Measurements from ENCODE around the gene SP110. TPM values are rescaled to one million over a fixed set of nuclear protein-coding genes. Genes with fewer than 3 reads are reported as not detected.

Gene SP110
- total and polyA plus RNA-seq, 2 donors (not counting 3 experiments of a cell fraction or from before 2014, with no cell fraction given), result 10.2 to 10.7 TPM

DNA sequence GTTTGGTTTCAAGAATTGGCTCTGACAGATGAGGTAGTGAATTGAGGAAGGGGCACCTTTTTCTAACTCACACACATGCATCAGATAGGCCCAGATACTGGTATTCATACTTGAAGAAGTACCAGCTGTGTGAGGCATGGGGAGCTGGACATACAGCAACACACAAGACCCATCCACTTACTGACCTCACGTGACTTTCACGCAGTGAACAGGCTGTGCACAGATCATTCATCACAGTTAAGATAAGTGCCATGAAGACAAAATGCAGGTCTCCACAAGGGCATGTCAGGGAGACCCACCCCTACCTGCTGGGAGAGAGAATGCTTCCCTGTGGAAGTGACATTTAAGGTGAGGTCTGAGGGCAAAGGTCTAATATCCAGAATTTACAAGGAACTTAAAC is 38.6 kb downstream of the SP110 start:
- H3K9me1 ChIP-seq (replicated peaks; ENCODE audit: control insufficient read depth, extremely low read depth, insufficient read depth, low read length), result no peaks in the 10 kb centered on the region
- CTCF ChIA-PET, result no interaction called here

GRCh38 chr2:230179907-230180306 is 39.9 kb downstream of the SP110 start:
- no peak overlapping the region for H3K9ac ChIP-seq (replicated peaks; ENCODE audit: extremely low read depth, insufficient read depth, low read length)
- no peak for FAIRE-seq
- H3K36me3 ChIP-seq (ENCODE audit: control insufficient read depth in 2 of 2, extremely low read depth in 1 of 2, insufficient read depth in 2 of 2, low read length in 2 of 2), result no peaks in the 10 kb centered on the region
- ChIA-PET CTCF (interaction anchor here (0.6 to 2.1 kb wide), 3 partner anchors 10 to 20 kb away, joined by 3 to 5 read pairs (median 3); no protein-coding TSS in a partner anchor), POLR2A (no interaction called here)
- no peak for TF ChIP-seq JUN (IDR thresholded peaks at IDR 0.05; ENCODE audit: borderline replicate concordance, insufficient read depth, insufficient read length, low read depth)
- TF ChIP-seq EZH2 (IDR thresholded peaks at IDR 0.05; ENCODE audit: borderline replicate concordance, low read depth, low read length, severe bottlenecking), result no peak
- TF ChIP-seq, protein P1, sequence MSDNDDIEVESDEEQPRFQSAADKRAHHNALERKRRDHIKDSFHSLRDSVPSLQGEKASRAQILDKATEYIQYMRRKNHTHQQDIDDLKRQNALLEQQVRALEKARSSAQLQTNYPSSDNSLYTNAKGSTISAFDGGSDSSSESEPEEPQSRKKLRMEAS (IDR thresholded peaks at IDR 0.05; ENCODE audit: insufficient read depth, insufficient read length), result no peak
- no peak for TF ChIP-seq POLR2AphosphoS5 (IDR thresholded peaks at IDR 0.05; ENCODE audit: insufficient read depth, low read depth, low read length)
- TF ChIP-seq POLR2A (IDR thresholded peaks at IDR 0.05; ENCODE audit: low read depth, low read length), result no peak
- no peak for TF ChIP-seq GATA2 (IDR thresholded peaks at IDR 0.05; ENCODE audit: insufficient read depth, insufficient read length, low read depth, low read length)
- TF ChIP-seq MYC (IDR thresholded peaks at IDR 0.05; ENCODE audit: low read depth, low read length), result no peak
- no peak for TF ChIP-seq FOS (IDR thresholded peaks at IDR 0.05; ENCODE audit: borderline replicate concordance, insufficient read depth, low read length)
- TF ChIP-seq, protein P2, sequence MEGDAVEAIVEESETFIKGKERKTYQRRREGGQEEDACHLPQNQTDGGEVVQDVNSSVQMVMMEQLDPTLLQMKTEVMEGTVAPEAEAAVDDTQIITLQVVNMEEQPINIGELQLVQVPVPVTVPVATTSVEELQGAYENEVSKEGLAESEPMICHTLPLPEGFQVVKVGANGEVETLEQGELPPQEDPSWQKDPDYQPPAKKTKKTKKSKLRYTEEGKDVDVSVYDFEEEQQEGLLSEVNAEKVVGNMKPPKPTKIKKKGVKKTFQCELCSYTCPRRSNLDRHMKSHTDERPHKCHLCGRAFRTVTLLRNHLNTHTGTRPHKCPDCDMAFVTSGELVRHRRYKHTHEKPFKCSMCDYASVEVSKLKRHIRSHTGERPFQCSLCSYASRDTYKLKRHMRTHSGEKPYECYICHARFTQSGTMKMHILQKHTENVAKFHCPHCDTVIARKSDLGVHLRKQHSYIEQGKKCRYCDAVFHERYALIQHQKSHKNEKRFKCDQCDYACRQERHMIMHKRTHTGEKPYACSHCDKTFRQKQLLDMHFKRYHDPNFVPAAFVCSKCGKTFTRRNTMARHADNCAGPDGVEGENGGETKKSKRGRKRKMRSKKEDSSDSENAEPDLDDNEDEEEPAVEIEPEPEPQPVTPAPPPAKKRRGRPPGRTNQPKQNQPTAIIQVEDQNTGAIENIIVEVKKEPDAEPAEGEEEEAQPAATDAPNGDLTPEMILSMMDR (IDR thresholded peaks at IDR 0.05; ENCODE audit: extremely low read depth in 1 of 2, insufficient read depth in 1 of 2, low read depth in 1 of 2, low read length in 2 of 2), result no peak
- no peak overlapping the region for H3K27ac ChIP-seq (ENCODE audit: insufficient read depth, low read depth, low read length)
- dilution Hi-C loops (cut with MboI; ENCODE audit: extremely low pct_ligation_motif_present, low sequenced_read_pairs) (no loop called here), intact Hi-C loops (cut with micrococcal nuclease) (no loop called here)
- H3K4me3 ChIP-seq (replicated peaks in 1 of 3; ENCODE audit: insufficient read depth in 1 of 3, low read depth in 1 of 3, low read length in 3 of 3), result no peak overlapping the region
- DNase-seq (ENCODE audit: low read depth, low spot score), result no peak
- H3K9me3 ChIP-seq (replicated peaks; ENCODE audit: control insufficient read depth, insufficient read depth, low read length), result no peaks in the 10 kb centered on the region
- no peaks in the 10 kb centered on the region for H3K9me1 ChIP-seq (replicated peaks; ENCODE audit: control insufficient read depth, extremely low read depth, insufficient read depth, low read length)
- H3K27me3 ChIP-seq (ENCODE audit: control insufficient read depth in 2 of 2, insufficient read depth in 2 of 2, low read length in 2 of 2), result no peaks in the 10 kb centered on the region
- no peak overlapping the region for H2AFZ ChIP-seq (ENCODE audit: low read depth, low read length)
- no peaks in the 10 kb centered on the region for H3K79me2 ChIP-seq (ENCODE audit: control insufficient read depth, insufficient read depth, low read length)
- H3K4me2 ChIP-seq (ENCODE audit: insufficient read depth, low read length), result no peak overlapping the region
- BruUV-seq (replicated peaks), result no TSS peak
- no peaks in the 10 kb centered on the region for H3K4me1 ChIP-seq (ENCODE audit: control insufficient read depth, extremely low read depth, insufficient read depth, low read length)
- no peaks in the 10 kb centered on the region for H4K20me1 ChIP-seq (replicated peaks; ENCODE audit: control insufficient read depth, extremely low read depth, insufficient read depth, low read length)

More for the DNA sequence above, 38.6 kb downstream of the SP110 start:
- Histone ChIP-seq H3K27me3 (ENCODE audit: control insufficient read depth in 2 of 2, insufficient read depth in 2 of 2, low read length in 2 of 2) (no peaks in the 10 kb centered on the region), H3K4me2 (ENCODE audit: insufficient read depth, low read length) (no peak overlapping the region), H3K9me3 (replicated peaks; ENCODE audit: control insufficient read depth, insufficient read depth, low read length) (no peaks in the 10 kb centered on the region), H3K4me3 (replicated peaks in 1 of 3; ENCODE audit: insufficient read depth in 1 of 3, low read depth in 1 of 3, low read length in 3 of 3) (no peak overlapping the region), H3K27ac (ENCODE audit: insufficient read depth, low read depth, low read length) (no peak overlapping the region), H2AFZ (ENCODE audit: low read depth, low read length) (no peak overlapping the region), H3K9ac (replicated peaks; ENCODE audit: extremely low read depth, insufficient read depth, low read length) (no peak overlapping the region), H3K4me1 (ENCODE audit: control insufficient read depth, extremely low read depth, insufficient read depth, low read length) (no peaks in the 10 kb centered on the region), H3K79me2 (ENCODE audit: control insufficient read depth, insufficient read depth, low read length) (no peaks in the 10 kb centered on the region), H4K20me1 (replicated peaks; ENCODE audit: control insufficient read depth, extremely low read depth, insufficient read depth, low read length) (no peaks in the 10 kb centered on the region), H3K36me3 (ENCODE audit: control insufficient read depth in 2 of 2, extremely low read depth in 1 of 2, insufficient read depth in 2 of 2, low read length in 2 of 2) (no peaks in the 10 kb centered on the region)
- intact Hi-C loops (cut with micrococcal nuclease), result no loop called here
- dilution Hi-C loops (cut with MboI; ENCODE audit: extremely low pct_ligation_motif_present, low sequenced_read_pairs), result no loop called here
- FAIRE-seq, result no peak
- POLR2A ChIA-PET, result no interaction called here
- no TSS peak for BruUV-seq (replicated peaks)
- no peak for DNase-seq (ENCODE audit: low read depth, low spot score)
- TF ChIP-seq GATA2 (IDR thresholded peaks at IDR 0.05; ENCODE audit: insufficient read depth, insufficient read length, low read depth, low read length), result no peak
- TF ChIP-seq, protein P1 (IDR thresholded peaks at IDR 0.05; ENCODE audit: insufficient read depth, insufficient read length), result no peak
- TF ChIP-seq, protein P2 (IDR thresholded peaks at IDR 0.05; ENCODE audit: extremely low read depth in 1 of 2, insufficient read depth in 1 of 2, low read depth in 1 of 2, low read length in 2 of 2), result no peak
- TF ChIP-seq POLR2A (IDR thresholded peaks at IDR 0.05; ENCODE audit: low read depth, low read length), result no peak
